Fibroblast of lung (primary cell): ENCODE data around the gene THRB.

Experiments used
- EZH2 ChIP-seq: IDR thresholded peaks from 2 replicates; pipeline ENCODE4 v1.5.1; 2012; ENCODE audit warnings: low read length, control low read depth, mild to moderate bottlenecking; ENCODE audit errors: missing control alignments
- TF ChIP-seq, protein P1 (sequence below), 2 donors: IDR thresholded peaks in 1 of 2; conservative IDR thresholded peaks in 1 of 2; 1 replicate in 1 of 2; 2 replicates in 1 of 2; pipeline ENCODE4 v1.5.1; 2011 to 2012; ENCODE audit warnings: low read length in 2 of 2, control low read depth in 1 of 2, inconsistent platforms in 1 of 2, low read depth in 1 of 2, mild to moderate bottlenecking in 1 of 2

DNA sequence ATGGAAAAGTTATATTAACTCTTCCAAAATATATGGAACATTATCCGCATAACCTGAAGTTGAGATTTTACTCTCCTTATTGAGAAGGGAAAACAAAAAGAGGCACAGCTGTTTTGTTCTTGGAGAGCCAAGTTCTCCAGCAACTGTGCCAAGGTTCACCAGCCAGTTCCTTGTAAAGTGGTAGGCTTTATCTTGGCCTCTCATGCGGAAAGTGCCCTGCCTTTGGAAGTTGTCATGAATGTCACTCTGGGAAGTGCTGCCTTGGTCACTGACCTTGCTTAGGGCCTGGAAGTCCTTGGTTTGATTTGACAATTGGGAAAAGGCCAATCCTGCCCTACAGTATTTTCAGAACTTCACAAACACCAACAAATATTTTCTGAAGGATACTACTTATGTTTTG lies 44.2 kb upstream of the THRB start:
- TF ChIP-seq, protein P1, sequence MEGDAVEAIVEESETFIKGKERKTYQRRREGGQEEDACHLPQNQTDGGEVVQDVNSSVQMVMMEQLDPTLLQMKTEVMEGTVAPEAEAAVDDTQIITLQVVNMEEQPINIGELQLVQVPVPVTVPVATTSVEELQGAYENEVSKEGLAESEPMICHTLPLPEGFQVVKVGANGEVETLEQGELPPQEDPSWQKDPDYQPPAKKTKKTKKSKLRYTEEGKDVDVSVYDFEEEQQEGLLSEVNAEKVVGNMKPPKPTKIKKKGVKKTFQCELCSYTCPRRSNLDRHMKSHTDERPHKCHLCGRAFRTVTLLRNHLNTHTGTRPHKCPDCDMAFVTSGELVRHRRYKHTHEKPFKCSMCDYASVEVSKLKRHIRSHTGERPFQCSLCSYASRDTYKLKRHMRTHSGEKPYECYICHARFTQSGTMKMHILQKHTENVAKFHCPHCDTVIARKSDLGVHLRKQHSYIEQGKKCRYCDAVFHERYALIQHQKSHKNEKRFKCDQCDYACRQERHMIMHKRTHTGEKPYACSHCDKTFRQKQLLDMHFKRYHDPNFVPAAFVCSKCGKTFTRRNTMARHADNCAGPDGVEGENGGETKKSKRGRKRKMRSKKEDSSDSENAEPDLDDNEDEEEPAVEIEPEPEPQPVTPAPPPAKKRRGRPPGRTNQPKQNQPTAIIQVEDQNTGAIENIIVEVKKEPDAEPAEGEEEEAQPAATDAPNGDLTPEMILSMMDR (conservative IDR thresholded peaks at IDR 0.05 in 1 of 2, IDR thresholded peaks at IDR 0.05 in 1 of 2; ENCODE audit: low read depth in 1 of 2, low read length in 2 of 2): no peak
- no peak for TF ChIP-seq EZH2
